ENCODE measurements around the gene EIF3C. TPM values are rescaled to one million over a fixed set of nuclear protein-coding genes. Genes with fewer than 3 reads are reported as not detected.

Gene EIF3C, protein sequence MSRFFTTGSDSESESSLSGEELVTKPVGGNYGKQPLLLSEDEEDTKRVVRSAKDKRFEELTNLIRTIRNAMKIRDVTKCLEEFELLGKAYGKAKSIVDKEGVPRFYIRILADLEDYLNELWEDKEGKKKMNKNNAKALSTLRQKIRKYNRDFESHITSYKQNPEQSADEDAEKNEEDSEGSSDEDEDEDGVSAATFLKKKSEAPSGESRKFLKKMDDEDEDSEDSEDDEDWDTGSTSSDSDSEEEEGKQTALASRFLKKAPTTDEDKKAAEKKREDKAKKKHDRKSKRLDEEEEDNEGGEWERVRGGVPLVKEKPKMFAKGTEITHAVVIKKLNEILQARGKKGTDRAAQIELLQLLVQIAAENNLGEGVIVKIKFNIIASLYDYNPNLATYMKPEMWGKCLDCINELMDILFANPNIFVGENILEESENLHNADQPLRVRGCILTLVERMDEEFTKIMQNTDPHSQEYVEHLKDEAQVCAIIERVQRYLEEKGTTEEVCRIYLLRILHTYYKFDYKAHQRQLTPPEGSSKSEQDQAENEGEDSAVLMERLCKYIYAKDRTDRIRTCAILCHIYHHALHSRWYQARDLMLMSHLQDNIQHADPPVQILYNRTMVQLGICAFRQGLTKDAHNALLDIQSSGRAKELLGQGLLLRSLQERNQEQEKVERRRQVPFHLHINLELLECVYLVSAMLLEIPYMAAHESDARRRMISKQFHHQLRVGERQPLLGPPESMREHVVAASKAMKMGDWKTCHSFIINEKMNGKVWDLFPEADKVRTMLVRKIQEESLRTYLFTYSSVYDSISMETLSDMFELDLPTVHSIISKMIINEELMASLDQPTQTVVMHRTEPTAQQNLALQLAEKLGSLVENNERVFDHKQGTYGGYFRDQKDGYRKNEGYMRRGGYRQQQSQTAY
- total RNA-seq (2022; extraction: Qiagen RNA extraction), result 202 to 359 TPM (median 356 TPM) in 5 replicates

DNA sequence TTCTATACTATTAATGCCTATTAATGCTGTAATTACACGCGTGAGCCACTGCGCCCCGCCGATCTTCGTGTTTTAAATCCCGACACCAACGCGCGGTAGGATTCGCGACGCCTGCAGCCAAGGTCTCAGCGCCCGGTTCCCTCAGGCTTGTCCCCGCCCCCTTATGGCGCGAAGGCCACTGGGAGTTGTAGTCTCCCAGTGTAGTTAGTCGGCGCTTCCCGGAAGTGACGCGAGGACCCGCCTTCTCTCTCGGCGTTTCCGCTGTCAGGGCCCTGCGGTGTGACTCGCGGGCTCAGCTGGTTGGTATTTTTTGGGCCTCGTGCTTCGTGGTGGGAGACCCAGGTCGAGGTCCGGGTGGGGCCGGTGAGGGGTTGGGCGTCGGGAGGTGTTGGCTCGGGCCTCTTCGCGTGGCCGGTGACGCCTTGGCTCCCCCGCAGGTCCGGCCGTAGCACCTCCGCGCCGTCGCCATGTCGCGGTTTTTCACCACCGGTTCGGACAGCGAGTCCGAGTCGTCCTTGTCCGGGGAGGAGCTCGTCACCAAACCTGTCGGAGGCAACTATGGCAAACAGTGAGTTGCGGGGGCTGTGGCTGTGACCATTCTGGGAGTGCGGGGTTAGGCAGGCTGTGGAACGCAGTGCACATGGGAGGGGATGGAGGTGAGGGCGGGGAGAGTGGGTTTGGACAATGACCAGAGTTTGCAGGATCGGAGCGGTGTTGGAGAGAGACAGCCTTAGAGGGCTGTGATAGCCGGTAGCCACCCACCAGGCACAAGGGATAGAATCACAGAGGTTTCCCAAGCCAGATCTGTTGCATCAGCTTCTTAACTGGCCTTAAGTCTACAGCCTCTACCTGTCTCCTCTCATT is at the start of gene EIF3C:
Gene EIF3C (plus strand): TSS at position 245 of the 864 bp plus-strand sequence. CDS start 223 bp downstream, at position 468.

DNA sequence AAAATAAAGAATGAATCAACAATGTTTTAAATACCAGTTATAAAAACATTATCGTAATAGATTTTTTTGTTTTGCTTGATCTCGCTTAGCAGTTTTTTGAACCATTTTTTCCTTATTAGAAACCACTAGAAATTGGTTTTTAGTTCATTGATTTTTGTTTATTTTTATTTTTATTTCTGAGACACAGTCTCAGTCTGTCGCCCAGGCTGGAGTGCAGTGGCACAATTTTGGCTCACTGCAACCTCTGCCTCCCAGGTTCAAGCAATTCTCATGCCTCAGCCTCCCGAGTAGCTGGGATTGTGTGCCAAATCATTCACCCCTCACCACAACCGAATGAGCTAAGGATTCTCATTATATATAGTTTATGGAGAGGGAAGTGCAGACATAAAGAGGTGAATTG is 40.2 kb downstream of the EIF3C start, which contains the start of gene NPIPB9:
Gene NPIPB9 (plus strand): TSS at position 301 of the 400 bp plus-strand sequence.

Other genes starting within 250 kb of the EIF3C start
- 0.08 to 0.41 TPM (median 0.17 TPM) in 4 of 5 replicates, not detected in the other for gene NPIPB7, start 239.1 kb upstream of the EIF3C start, total RNA-seq (2022; extraction: Qiagen RNA extraction)
- gene CLN3, start 219.4 kb upstream of the EIF3C start, total RNA-seq (2022; extraction: Qiagen RNA extraction), result 21.9 to 38.9 TPM (median 35.1 TPM) in 5 replicates
- 0.05 to 0.07 TPM (median 0.06 TPM) in 5 replicates for gene APOBR, start 216.8 kb upstream of the EIF3C start, total RNA-seq (2022; extraction: Qiagen RNA extraction)
- gene IL27, start 204.6 kb upstream of the EIF3C start, total RNA-seq (2022; extraction: Qiagen RNA extraction), result not detected in 5 replicates
- 13.2 to 19.8 TPM (median 14.3 TPM) in 5 replicates for gene NUPR1, start 172.5 kb upstream of the EIF3C start, total RNA-seq (2022; extraction: Qiagen RNA extraction)
- gene SGF29, start 157.5 kb upstream of the EIF3C start, total RNA-seq (2022; extraction: Qiagen RNA extraction), result 19.5 to 24.2 TPM (median 21.4 TPM) in 5 replicates
- gene SULT1A2, start 114.4 kb upstream of the EIF3C start, total RNA-seq (2022; extraction: Qiagen RNA extraction), result 0.07 to 0.29 TPM (median 0.10 TPM) in 4 of 5 replicates, not detected in the other
- 4.3 to 7.2 TPM (median 5.7 TPM) in 5 replicates for gene SULT1A1, start 101.4 kb upstream of the EIF3C start, total RNA-seq (2022; extraction: Qiagen RNA extraction)
- 0.31 to 0.52 TPM (median 0.47 TPM) in 5 replicates for gene NPIPB8, start 73.4 kb upstream of the EIF3C start, total RNA-seq (2022; extraction: Qiagen RNA extraction)
- 1.4 to 2.3 TPM (median 1.7 TPM) in 5 replicates for gene NPIPB9, start 40.3 kb downstream of the EIF3C start, total RNA-seq (2022; extraction: Qiagen RNA extraction)
- 94.5 to 143 TPM (median 129 TPM) in 5 replicates for gene ATXN2L, start 111.5 kb downstream of the EIF3C start, total RNA-seq (2022; extraction: Qiagen RNA extraction)
- gene TUFM, start 134.9 kb downstream of the EIF3C start, total RNA-seq (2022; extraction: Qiagen RNA extraction), result 216 to 313 TPM (median 305 TPM) in 5 replicates
- gene SH2B1, start 152.4 kb downstream of the EIF3C start, total RNA-seq (2022; extraction: Qiagen RNA extraction), result 25.7 to 34.8 TPM (median 32.6 TPM) in 5 replicates
- gene ATP2A1, start 167.0 kb downstream of the EIF3C start, total RNA-seq (2022; extraction: Qiagen RNA extraction), result 1.4 to 3.6 TPM (median 2.4 TPM) in 5 replicates
- gene RABEP2, start 213.8 kb downstream of the EIF3C start, total RNA-seq (2022; extraction: Qiagen RNA extraction), result 9.7 to 11.2 TPM (median 11.0 TPM) in 5 replicates
- not detected in 5 replicates for gene CD19, start 220.5 kb downstream of the EIF3C start, total RNA-seq (2022; extraction: Qiagen RNA extraction)
- gene NFATC2IP, start 239.5 kb downstream of the EIF3C start, total RNA-seq (2022; extraction: Qiagen RNA extraction), result 21.0 to 32.6 TPM (median 27.8 TPM) in 5 replicates